Ovary (tissue), 3 donors: Measurements from ENCODE around the gene DGCR8.

Experiments
- EP300 ChIP-seq: sonication (generic); formaldehyde crosslinking; IDR thresholded peaks from one replicate; pipeline ENCODE4 v1.6.1; 2017; ENCODE audit warnings: antibody characterized with exemption
- POLR2A ChIP-seq: fragments of 450-650 bp; IDR thresholded peaks from one replicate; pipeline ENCODE4 v1.6.1; 2017; ENCODE audit warnings: antibody characterized with exemption, mild to moderate bottlenecking, moderate library complexity
- TF ChIP-seq, protein P1 (sequence below), 3 donors: fragments of 450-650 bp in 2 of 3; fragments of 200-600 bp in 1 of 3; IDR thresholded peaks; one replicate each; pipeline versions ENCODE4 v1.5.1 to v1.8.0; 2016 to 2022; ENCODE audit warnings: antibody characterized with exemption in 3 of 3, mild to moderate bottlenecking in 1 of 3
- donor health status: DM: no; HTN: no; CAD: no.

DNA sequence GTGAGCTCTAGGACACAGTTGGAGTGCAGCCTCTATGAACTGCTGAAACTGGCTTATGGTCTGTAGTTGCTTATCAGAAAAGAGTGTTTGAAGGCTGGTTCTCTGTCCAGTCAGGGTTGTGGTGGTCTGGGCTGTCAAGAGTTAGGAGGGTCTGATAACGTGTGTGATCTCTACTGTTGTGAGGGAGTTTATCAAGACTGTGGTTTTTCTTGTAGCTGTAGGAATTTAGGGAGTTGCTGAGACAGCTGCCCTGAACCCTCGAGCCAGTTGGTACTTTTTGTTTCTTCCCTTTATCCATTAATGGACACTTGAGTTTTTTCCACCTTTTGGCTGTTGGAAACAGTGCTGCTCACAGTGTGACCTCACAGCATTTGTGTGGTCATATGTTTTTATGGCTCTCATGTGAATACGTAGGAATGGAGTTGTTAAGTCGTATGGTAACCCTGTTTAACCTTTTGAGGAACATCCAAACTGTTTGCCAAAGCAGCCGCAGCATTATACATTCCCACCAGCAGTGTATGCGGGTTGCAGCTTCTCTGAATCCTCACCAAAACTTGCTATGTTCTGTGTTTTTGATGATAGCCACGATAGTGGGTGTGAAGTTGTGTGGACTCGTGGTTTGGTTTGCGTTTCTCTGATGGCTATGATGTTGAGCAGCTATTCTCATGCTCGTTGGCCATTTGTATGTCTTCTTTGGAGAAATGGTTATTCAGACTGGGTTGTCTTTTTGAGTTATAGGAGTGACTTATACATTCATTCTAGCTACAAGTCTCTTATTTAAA is 20.9 kb upstream of the DGCR8 start:
- no peak for TF ChIP-seq POLR2A
- TF ChIP-seq, protein P1, sequence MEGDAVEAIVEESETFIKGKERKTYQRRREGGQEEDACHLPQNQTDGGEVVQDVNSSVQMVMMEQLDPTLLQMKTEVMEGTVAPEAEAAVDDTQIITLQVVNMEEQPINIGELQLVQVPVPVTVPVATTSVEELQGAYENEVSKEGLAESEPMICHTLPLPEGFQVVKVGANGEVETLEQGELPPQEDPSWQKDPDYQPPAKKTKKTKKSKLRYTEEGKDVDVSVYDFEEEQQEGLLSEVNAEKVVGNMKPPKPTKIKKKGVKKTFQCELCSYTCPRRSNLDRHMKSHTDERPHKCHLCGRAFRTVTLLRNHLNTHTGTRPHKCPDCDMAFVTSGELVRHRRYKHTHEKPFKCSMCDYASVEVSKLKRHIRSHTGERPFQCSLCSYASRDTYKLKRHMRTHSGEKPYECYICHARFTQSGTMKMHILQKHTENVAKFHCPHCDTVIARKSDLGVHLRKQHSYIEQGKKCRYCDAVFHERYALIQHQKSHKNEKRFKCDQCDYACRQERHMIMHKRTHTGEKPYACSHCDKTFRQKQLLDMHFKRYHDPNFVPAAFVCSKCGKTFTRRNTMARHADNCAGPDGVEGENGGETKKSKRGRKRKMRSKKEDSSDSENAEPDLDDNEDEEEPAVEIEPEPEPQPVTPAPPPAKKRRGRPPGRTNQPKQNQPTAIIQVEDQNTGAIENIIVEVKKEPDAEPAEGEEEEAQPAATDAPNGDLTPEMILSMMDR (IDR thresholded peaks at IDR 0.05) = no peak
- TF ChIP-seq EP300 = no peak
